ENCODE data around the gene ATP8B1. TPM values are rescaled to one million over a fixed set of nuclear protein-coding genes. Genes with fewer than 3 reads are reported as not detected.

The ATP8B1 gene
- total RNA-seq, 1 experiment from 2014 or later: 62.3 TPM

DNA sequence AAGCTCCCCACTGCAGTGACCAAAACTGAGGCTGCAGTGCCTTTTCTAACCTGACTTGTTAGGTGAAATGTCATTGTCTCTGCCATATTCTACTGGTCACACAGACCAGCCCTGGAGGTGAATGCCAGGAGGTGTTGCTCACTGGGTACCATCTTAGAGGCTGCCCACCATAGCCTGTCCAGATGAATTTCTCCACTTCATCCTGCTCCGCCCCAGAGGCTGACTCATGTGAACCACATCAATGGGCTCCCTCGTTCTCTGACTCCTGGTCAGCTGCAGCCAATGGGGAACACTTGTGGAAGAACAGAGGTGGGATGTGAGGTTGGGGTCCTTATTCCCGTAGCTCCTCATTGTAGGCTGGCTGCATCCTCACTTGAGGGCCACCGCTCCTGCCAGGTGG lies 178.1 kb downstream of the ATP8B1 start:
- H3K27me3 Mint-ChIP-seq (ENCODE audit: unreplicated experiment): no peaks in the 10 kb centered on the region
- TF ChIP-seq, protein P1, sequence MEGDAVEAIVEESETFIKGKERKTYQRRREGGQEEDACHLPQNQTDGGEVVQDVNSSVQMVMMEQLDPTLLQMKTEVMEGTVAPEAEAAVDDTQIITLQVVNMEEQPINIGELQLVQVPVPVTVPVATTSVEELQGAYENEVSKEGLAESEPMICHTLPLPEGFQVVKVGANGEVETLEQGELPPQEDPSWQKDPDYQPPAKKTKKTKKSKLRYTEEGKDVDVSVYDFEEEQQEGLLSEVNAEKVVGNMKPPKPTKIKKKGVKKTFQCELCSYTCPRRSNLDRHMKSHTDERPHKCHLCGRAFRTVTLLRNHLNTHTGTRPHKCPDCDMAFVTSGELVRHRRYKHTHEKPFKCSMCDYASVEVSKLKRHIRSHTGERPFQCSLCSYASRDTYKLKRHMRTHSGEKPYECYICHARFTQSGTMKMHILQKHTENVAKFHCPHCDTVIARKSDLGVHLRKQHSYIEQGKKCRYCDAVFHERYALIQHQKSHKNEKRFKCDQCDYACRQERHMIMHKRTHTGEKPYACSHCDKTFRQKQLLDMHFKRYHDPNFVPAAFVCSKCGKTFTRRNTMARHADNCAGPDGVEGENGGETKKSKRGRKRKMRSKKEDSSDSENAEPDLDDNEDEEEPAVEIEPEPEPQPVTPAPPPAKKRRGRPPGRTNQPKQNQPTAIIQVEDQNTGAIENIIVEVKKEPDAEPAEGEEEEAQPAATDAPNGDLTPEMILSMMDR (IDR thresholded peaks at IDR 0.05; ENCODE audit: unreplicated experiment): no peak
- no peaks in the 10 kb centered on the region for H3K9me3 Mint-ChIP-seq (ENCODE audit: low read depth, unreplicated experiment)
- peaks cover 24% of the 10 kb centered on the region for H3K4me1 Mint-ChIP-seq (ENCODE audit: low read depth, unreplicated experiment)
- no peak for DNase-seq
- CTCF ChIA-PET: interaction anchor here (0.5 kb wide), 1 partner anchor 1944 kb away, joined by 5 read pairs; no protein-coding TSS in a partner anchor
- no TSS peak for BruUV-seq (replicated peaks)
- peaks cover 32% of the 10 kb centered on the region for H3K36me3 Mint-ChIP-seq (ENCODE audit: insufficient read depth, unreplicated experiment)
- H3K4me3 Mint-ChIP-seq (ENCODE audit: low read depth, unreplicated experiment): no peak overlapping the region
- intact Hi-C loops (cut with micrococcal nuclease; ENCODE audit: unreplicated experiment): no loop called here
- H3K27ac Mint-ChIP-seq (ENCODE audit: unreplicated experiment): no peak overlapping the region

- Mint-ChIP-seq H3K9me3 (ENCODE audit: low read depth, unreplicated experiment) (no peaks in the 10 kb centered on the region), H3K27me3 (ENCODE audit: unreplicated experiment) (no peaks in the 10 kb centered on the region), H3K27ac (ENCODE audit: unreplicated experiment) (peak overlapping the region; percentile 97), H3K4me3 (ENCODE audit: low read depth, unreplicated experiment) (peak overlapping the region; percentile 93), H3K36me3 (ENCODE audit: insufficient read depth, unreplicated experiment) (peaks cover 61% of the 10 kb centered on the region), H3K4me1 (ENCODE audit: low read depth, unreplicated experiment) (peaks cover 10% of the 10 kb centered on the region)
- peak; percentile 12 for DNase-seq
- TF ChIP-seq, protein P1 (IDR thresholded peaks at IDR 0.05; ENCODE audit: unreplicated experiment): no peak
- BruUV-seq (replicated peaks): no TSS peak
- intact Hi-C loops (cut with micrococcal nuclease; ENCODE audit: unreplicated experiment): no loop called here
- CTCF ChIA-PET: interaction anchor here (0.5 to 0.6 kb wide), 2 partner anchors 25 to 173 kb away, joined by 6 read pairs; no protein-coding TSS in a partner anchor
These were observed 181.9 kb downstream of the ATP8B1 start for GRCh38 chr18:57621246-57621604.

GRCh38 chr18:57619876-57620275 lies 183.2 kb downstream of the ATP8B1 start:
- Mint-ChIP-seq H3K4me3 (ENCODE audit: low read depth, unreplicated experiment) (peak overlapping the region; percentile 93), H3K27ac (ENCODE audit: unreplicated experiment) (no peak overlapping the region), H3K4me1 (ENCODE audit: low read depth, unreplicated experiment) (peaks cover 10% of the 10 kb centered on the region), H3K9me3 (ENCODE audit: low read depth, unreplicated experiment) (no peaks in the 10 kb centered on the region), H3K36me3 (ENCODE audit: insufficient read depth, unreplicated experiment) (peaks cover 67% of the 10 kb centered on the region), H3K27me3 (ENCODE audit: unreplicated experiment) (no peaks in the 10 kb centered on the region)
- intact Hi-C loops (cut with micrococcal nuclease; ENCODE audit: unreplicated experiment): no loop called here
- DNase-seq: no peak
- TF ChIP-seq, protein P1 (IDR thresholded peaks at IDR 0.05; ENCODE audit: unreplicated experiment): no peak
- CTCF ChIA-PET: interaction anchor here (1.0 kb wide), 1 partner anchor 17 kb away, joined by 3 read pairs; no protein-coding TSS in a partner anchor
- BruUV-seq (replicated peaks): no TSS peak

DNA sequence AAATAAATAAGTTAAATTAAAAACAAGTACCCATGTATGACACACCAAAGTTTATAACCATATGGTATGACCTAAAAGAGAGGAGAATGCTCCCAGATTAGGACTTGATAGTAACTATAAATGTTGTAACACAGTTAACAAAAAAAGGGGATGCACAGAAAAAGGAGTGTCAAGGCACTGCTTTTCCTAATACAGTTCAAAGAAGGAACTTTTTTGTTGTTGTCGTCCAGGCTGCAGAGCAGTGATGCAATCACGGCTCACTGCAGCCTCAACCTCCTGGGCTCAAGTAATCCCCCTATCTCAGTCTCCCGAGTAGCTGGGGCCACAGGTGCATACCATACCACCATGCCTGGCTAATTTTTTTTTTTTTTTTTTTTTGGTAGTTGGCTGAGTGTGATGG lies 184.2 kb downstream of the ATP8B1 start:
- intact Hi-C loops (cut with micrococcal nuclease; ENCODE audit: unreplicated experiment): no loop called here
- no peak for DNase-seq
- Mint-ChIP-seq H3K9me3 (ENCODE audit: low read depth, unreplicated experiment) (no peaks in the 10 kb centered on the region), H3K27ac (ENCODE audit: unreplicated experiment) (no peak overlapping the region), H3K36me3 (ENCODE audit: insufficient read depth, unreplicated experiment) (peaks cover 76% of the 10 kb centered on the region), H3K4me1 (ENCODE audit: low read depth, unreplicated experiment) (peaks cover 10% of the 10 kb centered on the region), H3K27me3 (ENCODE audit: unreplicated experiment) (no peaks in the 10 kb centered on the region), H3K4me3 (ENCODE audit: low read depth, unreplicated experiment) (no peak overlapping the region)
- no TSS peak for BruUV-seq (replicated peaks)
- TF ChIP-seq, protein P1 (IDR thresholded peaks at IDR 0.05; ENCODE audit: unreplicated experiment): no peak
- CTCF ChIA-PET: no interaction called here
